HG03442 (cell line): Measurements from ENCODE around the gene SORBS1.

Source experiments
- ATAC-seq: cut with Tn5 transposase; IDR thresholded peaks from one replicate; pipeline ENCODE4 v1.9.1; 2021; ENCODE audit warnings: mild to moderate bottlenecking, moderate library complexity; ENCODE audit not compliant: unreplicated experiment

SORBS1 gene

GRCh38 chr10:95566136-95566535 is 5.0 kb upstream of the SORBS1 start:
- ATAC-seq: no peak

- no peak for ATAC-seq
Observed at GRCh38 chr10:95565336-95565735, 4.2 kb upstream of the SORBS1 start.

GRCh38 chr10:95564291-95564690 is 3.1 kb upstream of the SORBS1 start:
- no peak for ATAC-seq

- no peak for ATAC-seq
Observed at GRCh38 chr10:95562341-95562965, 1.3 kb upstream of the SORBS1 start.

GRCh38 chr10:95561864-95562177 is 650 bp upstream of the SORBS1 start:
- no peak for ATAC-seq

GRCh38 chr10:95560278-95561176 is 644 bp downstream of the SORBS1 start:
- no peak for ATAC-seq

GRCh38 chr10:95559896-95560277 is 1.3 kb downstream of the SORBS1 start:
- ATAC-seq: no peak

GRCh38 chr10:95559471-95559870 is 1.7 kb downstream of the SORBS1 start:
- ATAC-seq: no peak

- no peak for ATAC-seq
Observed at GRCh38 chr10:95558593-95559320, 2.4 kb downstream of the SORBS1 start.

GRCh38 chr10:95556994-95557767 is 4.0 kb downstream of the SORBS1 start:
- no peak for ATAC-seq

GRCh38 chr10:95553674-95554073 is 7.5 kb downstream of the SORBS1 start:
- no peak for ATAC-seq

- ATAC-seq: no peak
Observed at GRCh38 chr10:95552679-95553342, 8.4 kb downstream of the SORBS1 start.

- ATAC-seq: no peak
Observed at GRCh38 chr10:95550073-95550672, 11.0 kb downstream of the SORBS1 start.

- no peak for ATAC-seq
Observed at GRCh38 chr10:95547791-95548435, 13.3 kb downstream of the SORBS1 start.

GRCh38 chr10:95547197-95547596 is 14.0 kb downstream of the SORBS1 start:
- no peak for ATAC-seq

- ATAC-seq: no peak
Observed at GRCh38 chr10:95545981-95546380, 15.2 kb downstream of the SORBS1 start.

GRCh38 chr10:95544783-95545500 is 16.2 kb downstream of the SORBS1 start:
- no peak for ATAC-seq

- ATAC-seq: no peak
Observed at GRCh38 chr10:95543459-95543858, 17.7 kb downstream of the SORBS1 start.

GRCh38 chr10:95542761-95543160 is 18.4 kb downstream of the SORBS1 start:
- no peak for ATAC-seq
